ENCODE measurements around the gene MMAB. TPM values are rescaled to one million over a fixed set of nuclear protein-coding genes. Genes with fewer than 3 reads are reported as not detected.

MMAB gene
- total RNA-seq = 45.0 and 63.6 TPM in 2 replicates

GRCh38 chr12:109573029-109573913 is at the start of gene MMAB, which contains the start of gene MVK:
TSS of gene MMAB (minus strand) at chr12:109573504. CDS start at chr12:109573480, 24 bp downstream.
TSS of gene MVK (plus strand) at chr12:109573794. CDS start at chr12:109574823, 1,029 bp downstream.

Other genes starting within 250 kb of the MMAB start
- not detected in 2 replicates for gene MYO1H, start 225.6 kb downstream of the MMAB start, total RNA-seq
- gene KCTD10, start 96.2 kb downstream of the MMAB start, total RNA-seq = 56.1 and 66.8 TPM in 2 replicates
- 26.0 and 29.8 TPM in 2 replicates for gene UBE3B, start 95.9 kb downstream of the MMAB start, total RNA-seq
- gene MVK, start 290 bp upstream of the MMAB start, total RNA-seq = 30.8 and 35.2 TPM in 2 replicates
- 0.49 and 1.3 TPM in 2 replicates for gene FAM222A, start 140.3 kb upstream of the MMAB start, total RNA-seq